ENCODE data around the gene NAT8L. TPM values are rescaled to one million over a fixed set of nuclear protein-coding genes. Genes with fewer than 3 reads are reported as not detected.

The NAT8L gene
- polyA plus RNA-seq, 1 donor (not counting 4 experiments of a cell fraction or from before 2014, with no cell fraction given): 0.01 TPM

DNA sequence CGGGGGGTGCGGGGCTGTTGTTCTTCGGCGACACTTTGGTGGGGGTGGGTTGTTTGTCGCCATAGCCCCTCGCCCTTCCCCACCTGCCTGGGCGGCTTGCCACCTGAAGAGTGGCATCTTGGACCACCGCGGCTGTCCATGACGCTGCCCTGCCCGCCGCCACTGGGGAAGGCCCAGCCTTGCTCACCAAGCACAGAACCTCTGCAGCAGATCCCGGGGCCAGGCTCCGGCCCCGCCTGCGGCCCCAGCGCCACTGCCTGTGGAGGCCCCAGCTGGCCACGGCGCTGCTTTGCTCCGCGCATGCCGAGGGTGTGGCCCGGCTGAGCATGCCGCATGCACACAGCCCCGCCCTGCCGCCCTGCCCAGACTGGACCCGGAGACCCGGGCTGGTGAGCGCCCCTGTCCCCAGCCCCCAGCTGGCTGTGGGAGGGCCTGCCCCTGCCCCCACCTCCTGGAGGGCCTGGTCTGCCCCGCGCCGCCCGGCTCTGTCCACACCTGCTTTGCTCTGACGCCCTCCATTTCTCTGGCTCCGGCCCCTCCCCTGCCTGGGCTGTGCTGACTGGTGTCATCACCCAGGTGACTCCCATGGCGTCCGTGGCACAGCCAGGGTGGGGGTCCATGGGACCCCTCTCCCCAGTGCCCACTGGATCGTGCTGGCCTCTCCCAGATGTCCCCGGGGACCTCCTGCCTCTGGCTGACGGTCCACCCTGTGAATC, 5.3 kb downstream of the NAT8L start:
- H3K36me3 ChIP-seq (ENCODE audit: control insufficient read depth in 2 of 2, extremely low read depth in 1 of 2, insufficient read depth in 2 of 2, low read length in 2 of 2): no peaks in the 10 kb centered on the region
- H3K4me2 ChIP-seq (ENCODE audit: control insufficient read depth, extremely low read depth, insufficient read depth, low read depth, low read length): peak overlapping the region; percentile 16
- dilution Hi-C loops (cut with MboI; ENCODE audit: extremely low pct_ligation_motif_present, low sequenced_read_pairs): no loop called here
- no peaks in the 10 kb centered on the region for H3K9me1 ChIP-seq (ENCODE audit: control insufficient read depth, extremely low read depth, insufficient read depth, low read length)
- peaks cover 35% of the 10 kb centered on the region for H3K27me3 ChIP-seq (ENCODE audit: control insufficient read depth, extremely low read depth, insufficient read depth, low read length)
- peak overlapping the region; percentile 20 for H2AFZ ChIP-seq (ENCODE audit: control insufficient read depth, low read length)
- peak overlapping the region in 1 of 3 experiments; percentile 34 for H3K4me3 ChIP-seq (ENCODE audit: control insufficient read depth in 2 of 3, extremely low read depth in 1 of 3, insufficient read depth in 2 of 3, low read depth in 1 of 3, low read length in 3 of 3)
- DNase-seq (ENCODE audit: low read depth, low spot score) (no peak), FAIRE-seq (no peak)
- no peaks in the 10 kb centered on the region for H3K4me1 ChIP-seq (ENCODE audit: control insufficient read depth, extremely low read depth, insufficient read depth, low read length)
- no peak overlapping the region for H3K9ac ChIP-seq (ENCODE audit: control insufficient read depth, extremely low read depth, insufficient read depth, low read length)
- no peak overlapping the region for H3K27ac ChIP-seq (ENCODE audit: control insufficient read depth, insufficient read depth, low read length)
- H4K20me1 ChIP-seq (ENCODE audit: control insufficient read depth, extremely low read depth, insufficient read depth, low read length): no peaks in the 10 kb centered on the region
- no peaks in the 10 kb centered on the region for H3K9me3 ChIP-seq (ENCODE audit: control insufficient read depth, low read depth, low read length)
- no peaks in the 10 kb centered on the region for H3K79me2 ChIP-seq (ENCODE audit: control insufficient read depth, insufficient read depth, low read length)
- TF ChIP-seq EZH2 (IDR thresholded peaks at IDR 0.05; ENCODE audit: low read length): no peak
- TF ChIP-seq, protein P1, sequence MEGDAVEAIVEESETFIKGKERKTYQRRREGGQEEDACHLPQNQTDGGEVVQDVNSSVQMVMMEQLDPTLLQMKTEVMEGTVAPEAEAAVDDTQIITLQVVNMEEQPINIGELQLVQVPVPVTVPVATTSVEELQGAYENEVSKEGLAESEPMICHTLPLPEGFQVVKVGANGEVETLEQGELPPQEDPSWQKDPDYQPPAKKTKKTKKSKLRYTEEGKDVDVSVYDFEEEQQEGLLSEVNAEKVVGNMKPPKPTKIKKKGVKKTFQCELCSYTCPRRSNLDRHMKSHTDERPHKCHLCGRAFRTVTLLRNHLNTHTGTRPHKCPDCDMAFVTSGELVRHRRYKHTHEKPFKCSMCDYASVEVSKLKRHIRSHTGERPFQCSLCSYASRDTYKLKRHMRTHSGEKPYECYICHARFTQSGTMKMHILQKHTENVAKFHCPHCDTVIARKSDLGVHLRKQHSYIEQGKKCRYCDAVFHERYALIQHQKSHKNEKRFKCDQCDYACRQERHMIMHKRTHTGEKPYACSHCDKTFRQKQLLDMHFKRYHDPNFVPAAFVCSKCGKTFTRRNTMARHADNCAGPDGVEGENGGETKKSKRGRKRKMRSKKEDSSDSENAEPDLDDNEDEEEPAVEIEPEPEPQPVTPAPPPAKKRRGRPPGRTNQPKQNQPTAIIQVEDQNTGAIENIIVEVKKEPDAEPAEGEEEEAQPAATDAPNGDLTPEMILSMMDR (optimal IDR thresholded peaks at IDR 0.05 in 1 of 3, IDR thresholded peaks at IDR 0.05 in 1 of 3, conservative IDR thresholded peaks at IDR 0.05 in 1 of 3; ENCODE audit: extremely low read depth in 1 of 3, insufficient read depth in 2 of 3, low read length in 3 of 3): no peak

DNA sequence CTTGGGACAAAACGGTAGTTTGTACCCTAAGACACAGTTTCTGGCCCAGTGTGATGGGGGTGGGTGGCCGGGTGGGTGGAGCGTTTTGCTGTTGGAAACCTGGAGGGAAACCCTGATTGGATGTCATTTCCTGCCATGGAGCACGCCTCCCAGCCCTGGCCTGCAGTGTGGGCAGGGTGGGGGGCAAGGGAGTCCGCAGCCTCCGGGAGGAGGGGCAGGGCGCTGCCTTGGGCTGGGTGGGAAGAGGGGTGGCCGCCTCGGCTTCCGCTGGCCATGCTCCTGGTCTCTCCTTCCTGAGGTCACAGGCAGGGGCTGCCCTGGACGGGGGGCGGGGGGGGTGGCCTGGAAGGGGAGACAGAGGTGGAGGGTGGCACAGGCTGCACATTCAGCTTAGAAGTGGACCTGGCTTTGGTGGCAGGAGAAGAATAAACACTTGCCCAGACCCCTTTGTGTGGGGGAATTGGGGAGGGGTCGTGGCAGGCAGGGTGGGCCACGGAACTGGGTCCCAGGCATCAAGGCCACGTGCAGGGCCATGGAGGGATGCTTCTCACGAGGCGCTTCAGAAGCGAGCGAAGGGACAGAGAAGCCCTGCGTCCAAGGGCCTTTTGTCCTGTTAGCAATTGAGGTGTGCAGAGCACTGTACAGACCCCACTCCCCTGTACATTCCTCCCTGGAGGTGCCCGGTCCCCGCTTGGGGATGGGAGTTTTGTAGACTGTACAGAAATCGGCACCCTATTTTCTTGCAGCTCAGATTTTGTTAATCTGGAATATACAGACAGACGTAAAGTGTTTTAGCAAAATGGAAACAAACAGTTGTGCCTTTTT, 6.2 kb downstream of the NAT8L start:
- DNase-seq (ENCODE audit: low read depth, low spot score): no peak
- Histone ChIP-seq H3K4me2 (ENCODE audit: control insufficient read depth, extremely low read depth, insufficient read depth, low read depth, low read length) (no peak overlapping the region), H3K9ac (ENCODE audit: control insufficient read depth, extremely low read depth, insufficient read depth, low read length) (no peak overlapping the region), H3K36me3 (ENCODE audit: control insufficient read depth in 2 of 2, extremely low read depth in 1 of 2, insufficient read depth in 2 of 2, low read length in 2 of 2) (no peaks in the 10 kb centered on the region), H3K27me3 (ENCODE audit: control insufficient read depth, extremely low read depth, insufficient read depth, low read length) (peaks cover 32% of the 10 kb centered on the region), H3K4me1 (ENCODE audit: control insufficient read depth, extremely low read depth, insufficient read depth, low read length) (no peaks in the 10 kb centered on the region), H2AFZ (ENCODE audit: control insufficient read depth, low read length) (no peak overlapping the region), H3K9me1 (ENCODE audit: control insufficient read depth, extremely low read depth, insufficient read depth, low read length) (no peaks in the 10 kb centered on the region), H3K9me3 (ENCODE audit: control insufficient read depth, low read depth, low read length) (no peaks in the 10 kb centered on the region), H3K4me3 (ENCODE audit: control insufficient read depth in 2 of 3, extremely low read depth in 1 of 3, insufficient read depth in 2 of 3, low read depth in 1 of 3, low read length in 3 of 3) (no peak overlapping the region), H3K27ac (ENCODE audit: control insufficient read depth, insufficient read depth, low read length) (no peak overlapping the region), H3K79me2 (ENCODE audit: control insufficient read depth, insufficient read depth, low read length) (no peaks in the 10 kb centered on the region), H4K20me1 (ENCODE audit: control insufficient read depth, extremely low read depth, insufficient read depth, low read length) (no peaks in the 10 kb centered on the region)
- dilution Hi-C loops (cut with MboI; ENCODE audit: extremely low pct_ligation_motif_present, low sequenced_read_pairs): no loop called here
- TF ChIP-seq, protein P1 (optimal IDR thresholded peaks at IDR 0.05 in 1 of 3, IDR thresholded peaks at IDR 0.05 in 1 of 3, conservative IDR thresholded peaks at IDR 0.05 in 1 of 3; ENCODE audit: extremely low read depth in 1 of 3, insufficient read depth in 2 of 3, low read length in 3 of 3): no peak
- TF ChIP-seq EZH2 (IDR thresholded peaks at IDR 0.05; ENCODE audit: low read length): no peak
- FAIRE-seq: no peak

Measured in keratinocyte (primary cell).